Stomach (tissue), 9 donors: ENCODE results near the gene KHDC4. TPM values are rescaled to one million over a fixed set of nuclear protein-coding genes. Genes with fewer than 3 reads are reported as not detected.

Experiments
- DNase-seq, 2 donors: peaks; one replicate each; pipeline versions ENCODE4 v3.0.0 to v3.0.0-alpha.2; 2013 to 2019
- H3K27ac ChIP-seq, 5 donors: fragments of 200-600 bp in 4 of 5; sonication (generic) in 4 of 5; one replicate each; pipeline ENCODE4 v1.5.1; 2013 to 2019; ENCODE audit warnings: mild to moderate bottlenecking in 1 of 5, moderate library complexity in 1 of 5
- H3K27me3 ChIP-seq, 3 donors: fragments of 200-600 bp; sonication (generic); one replicate each; pipeline ENCODE4 v1.5.1; 2017 to 2019; ENCODE audit warnings: mixed run types in 1 of 3
- H3K36me3 ChIP-seq, 4 donors: fragments of 200-600 bp; sonication (generic); 1 replicate in 3 of 4; 2 replicates in 1 of 4; pipeline ENCODE4 v1.5.1; 2016 to 2019
- H3K4me1 ChIP-seq, 4 donors: fragments of 200-600 bp; sonication (generic); one replicate each; pipeline ENCODE4 v1.5.1; 2016 to 2019
- H3K4me3 ChIP-seq, 4 donors: fragments of 200-600 bp; sonication (generic) in 3 of 4; one replicate each; pipeline ENCODE4 v1.5.1; 2016 to 2019; ENCODE audit warnings: mild to moderate bottlenecking in 1 of 4
- H3K9me3 ChIP-seq, 4 donors: fragments of 200-600 bp; sonication (generic); one replicate each; pipeline ENCODE4 v1.5.1; 2016 to 2019
- CTCF ChIP-seq, 7 experiments: fragments of 450-650 bp in 4 of 7; fragments of 200-600 bp in 3 of 7; sonication (generic) in 3 of 7; IDR thresholded peaks; one replicate each; pipeline ENCODE4 v1.5.1; 2016 to 2019; ENCODE audit warnings: antibody characterized with exemption in 7 of 7, control low read depth in 2 of 7, mild to moderate bottlenecking in 1 of 7
- EP300 ChIP-seq: sonication (generic); formaldehyde crosslinking; IDR thresholded peaks from one replicate; pipeline ENCODE4 v1.6.1; 2017; ENCODE audit warnings: antibody characterized with exemption
- POLR2A ChIP-seq, 4 donors: fragments of 450-650 bp; IDR thresholded peaks; one replicate each; pipeline ENCODE4 v1.6.1; 2016; ENCODE audit warnings: antibody characterized with exemption in 4 of 4, control low read depth in 2 of 4, mild to moderate bottlenecking in 1 of 4, moderate library complexity in 1 of 4
- POLR2AphosphoS5 ChIP-seq, 3 donors: sonication (generic); formaldehyde crosslinking; IDR thresholded peaks; one replicate each; pipeline ENCODE4 v1.6.1; 2016; ENCODE audit warnings: antibody characterized with exemption in 3 of 3
- WGBS, 5 donors: extraction: QIAGEN DNeasy Blood & Tissue Kit in 3 of 5; methylation state at CpG; one replicate each; pipeline versions ENCODE4 v1.1.5 to v1.1.7; 2013 to 2018; 5-methylcytosine and 5-hydroxymethylcytosine counted together
- intact Hi-C: fragments of 100-400 bp; cut with DNase I; formaldehyde crosslinking; loops from one replicate; pipeline ENCODE4 v1.15.1; 2023; ENCODE audit warnings: low total_unique reads
- polyA plus RNA-seq, 3 donors: library from polyadenylated mRNA; stranded (reverse); fragments of 200-250 nt; gene quantifications; one replicate each; pipeline ENCODE4 v1.2.3, GENCODE V29; 2013
- total RNA-seq, 5 donors: library from RNA; depleted of rRNA; stranded (reverse); fragments of >200 nt; gene quantifications; one replicate each; pipeline versions ENCODE4 v1.1.0 to v1.2.3, GENCODE V29; 2014 to 2016
- donor health status: healthy with polysubstance abuse.
- donor health status: Bipolar disorder and iron deficiency.
- donor health status: healthy.

Gene KHDC4
- total and polyA plus RNA-seq, 8 donors = 4.9 to 126 (median 57.5) TPM

- no peak overlapping the region for H3K27ac ChIP-seq
- no peaks in the 10 kb centered on the region for H3K4me1 ChIP-seq
- intact Hi-C loops = no loop called here
- peaks cover 4 to 37% (median 21%) of the 10 kb centered on the region in 4 donors for H3K36me3 ChIP-seq
- H3K9me3 ChIP-seq = no peaks in the 10 kb centered on the region
- TF ChIP-seq EP300 = no peak
- no peak for TF ChIP-seq CTCF (IDR thresholded peaks at IDR 0.05)
- TF ChIP-seq POLR2AphosphoS5 (IDR thresholded peaks at IDR 0.05) = no peak
- TF ChIP-seq POLR2A (IDR thresholded peaks at IDR 0.05) = no peak
- DNase-seq = no peak
- no peaks in the 10 kb centered on the region for H3K27me3 ChIP-seq
- H3K4me3 ChIP-seq = no peak overlapping the region
Measured at GRCh38 chr1:155882235-155882634, 52.0 kb downstream of the KHDC4 start.

GRCh38 chr1:155880950-155881349 lies 53.3 kb downstream of the KHDC4 start:
- Histone ChIP-seq H3K4me1 (no peaks in the 10 kb centered on the region), H3K36me3 (peaks cover 4 to 37% (median 21%) of the 10 kb centered on the region in 4 donors), H3K4me3 (no peak overlapping the region), H3K27ac (no peak overlapping the region), H3K27me3 (no peaks in the 10 kb centered on the region), H3K9me3 (no peaks in the 10 kb centered on the region)
- TF ChIP-seq EP300 (no peak), POLR2AphosphoS5 (IDR thresholded peaks at IDR 0.05) (no peak), CTCF (IDR thresholded peaks at IDR 0.05) (no peak), POLR2A (IDR thresholded peaks at IDR 0.05) (no peak)
- no peak for DNase-seq
- intact Hi-C loops = no loop called here
- 73 to 85% (median 78%) methylated on average over 6 of the region's 6 CpGs for WGBS, 5 donors

- no peaks in the 10 kb centered on the region for H3K27me3 ChIP-seq
- H3K36me3 ChIP-seq = peaks cover 4 to 37% (median 21%) of the 10 kb centered on the region in 4 donors
- no peak for TF ChIP-seq EP300
- TF ChIP-seq POLR2A (IDR thresholded peaks at IDR 0.05) = no peak
- no peak for TF ChIP-seq CTCF (IDR thresholded peaks at IDR 0.05)
- no peak for TF ChIP-seq POLR2AphosphoS5 (IDR thresholded peaks at IDR 0.05)
- intact Hi-C loops = no loop called here
- H3K4me1 ChIP-seq = no peaks in the 10 kb centered on the region
- 78 to 100% (median 96%) methylated on average over 2 of the region's 2 CpGs for WGBS, 5 donors
- no peaks in the 10 kb centered on the region for H3K9me3 ChIP-seq
- no peak overlapping the region for H3K27ac ChIP-seq
- DNase-seq = no peak
- no peak overlapping the region for H3K4me3 ChIP-seq
Measured at GRCh38 chr1:155880251-155880650, 54.0 kb downstream of the KHDC4 start.

GRCh38 chr1:155877945-155878344 lies 56.3 kb downstream of the KHDC4 start:
- Histone ChIP-seq H3K4me3 (no peak overlapping the region), H3K27ac (no peak overlapping the region), H3K9me3 (no peaks in the 10 kb centered on the region), H3K36me3 (peaks cover 4 to 30% (median 18%) of the 10 kb centered on the region in 4 donors), H3K4me1 (no peaks in the 10 kb centered on the region), H3K27me3 (no peaks in the 10 kb centered on the region)
- DNase-seq = no peak
- 93 to 100% (median 97%) methylated on average over 2 of the region's 2 CpGs for WGBS, 5 donors
- TF ChIP-seq EP300 (no peak), CTCF (IDR thresholded peaks at IDR 0.05) (no peak), POLR2A (IDR thresholded peaks at IDR 0.05) (no peak), POLR2AphosphoS5 (IDR thresholded peaks at IDR 0.05) (no peak)
- intact Hi-C loops = no loop called here
